Motor neuron (in vitro differentiated cells): ENCODE data around the gene WFS1. TPM values are rescaled to one million over a fixed set of nuclear protein-coding genes. Genes with fewer than 3 reads are reported as not detected.

Experiments
- ATAC-seq, 8 experiments: fragments of 200-7000 bp; cut with Tn5 transposase; replicated peaks in 6 of 8; 2 replicates each; pipeline ENCODE4 v1.8.0; 2021; ENCODE audit warnings: mild to moderate bottlenecking in 8 of 8, moderate library complexity in 8 of 8
- H3K27ac ChIP-seq, 2 donors: fragments of 250-450 bp; sonication (Bioruptor Pico); 2 replicates each; pipeline ENCODE4 v1.9.0; 2021; ENCODE audit warnings: antibody characterized with exemption in 2 of 2, mild to moderate bottlenecking in 2 of 2, moderate library complexity in 1 of 2
- H3K4me1 ChIP-seq, 2 donors: fragments of 250-450 bp; sonication (Bioruptor Pico); replicated peaks in 1 of 2; 2 replicates each; pipeline ENCODE4 v1.6.1; 2021; ENCODE audit warnings: antibody characterized with exemption in 2 of 2, mild to moderate bottlenecking in 2 of 2, moderate library complexity in 1 of 2
- H3K4me3 ChIP-seq, 5 donors: fragments of 250-450 bp; sonication (Bioruptor Pico); 2 replicates each; pipeline ENCODE4 v1.9.0; 2021; ENCODE audit warnings: antibody characterized with exemption in 5 of 5, mild to moderate bottlenecking in 5 of 5, moderate library complexity in 4 of 5
- WGBS, 10 experiments: fragments of 450-650 bp; shearing (Covaris generic); methylation state at CpG; one replicate each; pipeline ENCODE4 v1.0.0; 2022; 5-methylcytosine and 5-hydroxymethylcytosine counted together
- in situ Hi-C, 9 experiments: fragments of 400-800 bp; cut with MboI; loops; one replicate each; pipeline ENCODE4 v1.15.0; 2021; ENCODE audit warnings: low sequenced_read_pairs in 9 of 9, low pct_unique_long_range_greater_than_20kb in 2 of 9; ENCODE audit not compliant: unreplicated experiment in 9 of 9
- total RNA-seq, 8 experiments: library from RNA; unstranded; fragments of 300-600 nt; gene quantifications; 2 replicates each; pipeline versions ENCODE4 v1.2.3 to v1.2.4, GENCODE V29; 2022

WFS1 gene
- total RNA-seq, 8 experiments from 2014 or later, result 5.2 to 23.7 (median 8.7) TPM

DNA sequence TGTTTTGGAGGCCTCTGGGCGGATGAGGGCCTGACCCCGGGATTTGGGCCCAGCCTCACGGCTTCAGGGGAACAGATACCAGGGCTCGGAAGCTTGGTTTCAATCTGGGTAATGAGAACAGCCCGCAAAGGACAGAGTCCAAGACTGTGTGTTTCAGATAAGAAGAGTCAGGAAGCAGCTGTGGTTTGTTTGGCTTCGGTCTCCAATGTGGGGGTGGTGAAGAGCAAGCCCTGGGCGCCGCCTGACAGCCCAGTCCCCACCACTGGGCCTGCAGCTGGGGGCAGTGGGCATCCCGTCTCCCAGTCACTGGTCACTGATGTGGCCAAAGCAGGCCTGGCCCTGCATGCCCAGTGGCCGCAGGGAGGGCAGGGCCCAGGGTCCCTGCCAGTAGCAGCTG, 9.1 kb downstream of the WFS1 start:
- WGBS, 10 experiments, result 60 to 100% (median 78%) methylated on average over 1 to 5 of the region's 10 CpGs; no CpG with 5 or more reads in 4 of the 10 experiments

GRCh38 chr4:6279582-6280289, 10.1 kb downstream of the WFS1 start:
- 89 to 100% (median 96%) methylated on average over 2 to 5 of the region's 14 CpGs; no CpG with 5 or more reads in 6 of the 10 experiments for WGBS, 10 experiments
- Histone ChIP-seq H3K4me1 (peaks cover 35 to 46% of the 10 kb centered on the region in 2 donors), H3K27ac (no peak overlapping the region), H3K4me3 (no peak overlapping the region)
- ATAC-seq, result no peak
- in situ Hi-C loops, result no loop called here

More for the DNA sequence above, 9.1 kb downstream of the WFS1 start:
- in situ Hi-C loops, result no loop called here
- H3K27ac ChIP-seq, result no peak overlapping the region
- H3K4me3 ChIP-seq, result no peak overlapping the region
- peaks cover 37 to 51% of the 10 kb centered on the region in 2 donors for H3K4me1 ChIP-seq
- no peak for ATAC-seq

- Histone ChIP-seq H3K4me3 (no peak overlapping the region), H3K4me1 (peaks cover 31 to 39% of the 10 kb centered on the region in 2 donors), H3K27ac (no peak overlapping the region)
- in situ Hi-C loops, result no loop called here
- ATAC-seq, result peak in 3 of 8 experiments; percentile 68 to 94 (median 83)
- 40 to 60% methylated on average over 1 to 5 of the region's 16 CpGs; no CpG with 5 or more reads in 8 of the 10 experiments for WGBS, 10 experiments
These were observed 10.8 kb downstream of the WFS1 start for GRCh38 chr4:6280365-6280996.

GRCh38 chr4:6281436-6282313, 12.0 kb downstream of the WFS1 start:
- Histone ChIP-seq H3K4me3 (no peak overlapping the region), H3K27ac (peak overlapping the region in 1 of 2 donors; percentile 55), H3K4me1 (peaks cover 20 to 27% of the 10 kb centered on the region in 2 donors)
- 30 to 100% (median 90%) methylated on average over 1 to 4 of the region's 20 CpGs; no CpG with 5 or more reads in 6 of the 10 experiments for WGBS, 10 experiments
- peak in 3 of 8 experiments; percentile 36 to 56 (median 37) for ATAC-seq
- in situ Hi-C loops, result no loop called here

DNA sequence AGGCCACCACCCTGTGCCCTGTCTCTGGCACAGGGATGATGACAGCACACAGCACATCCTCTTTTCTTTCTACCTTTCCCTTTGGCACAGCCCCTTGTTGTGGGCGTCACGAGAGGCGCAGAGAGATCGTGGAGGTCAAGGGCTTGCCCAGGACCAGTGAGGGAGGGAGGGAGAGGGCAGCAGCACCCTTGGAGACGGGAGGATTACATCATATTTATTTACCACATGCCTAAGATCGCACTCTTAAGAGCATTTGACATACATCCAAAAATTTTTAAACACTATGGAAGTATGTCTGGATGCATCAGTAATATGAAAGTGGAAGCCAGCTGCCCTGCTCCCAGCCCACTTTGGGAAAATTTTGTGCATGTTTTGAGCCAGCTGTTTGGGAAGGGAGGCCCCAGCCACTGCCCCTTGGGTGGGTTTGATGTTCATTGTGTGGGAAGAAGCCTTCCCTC, 12.7 kb downstream of the WFS1 start:
- WGBS, 10 experiments, result 50 to 83% (median 81%) methylated on average over 1 to 4 of the region's 6 CpGs; no CpG with 5 or more reads in 7 of the 10 experiments
- ATAC-seq, result peak in 2 of 8 experiments; percentile 40 to 42
- H3K4me1 ChIP-seq, result peaks cover 14 to 20% of the 10 kb centered on the region in 2 donors
- peak overlapping the region in 1 of 2 donors; percentile 35 for H3K27ac ChIP-seq
- in situ Hi-C loops, result no loop called here
- H3K4me3 ChIP-seq, result no peak overlapping the region

- in situ Hi-C loops, result no loop called here
- WGBS, 10 experiments, result 60 to 100% (median 86%) methylated on average over 1 to 2 of the region's 4 CpGs; no CpG with 5 or more reads in 5 of the 10 experiments
- Histone ChIP-seq H3K27ac (no peak overlapping the region), H3K4me3 (no peak overlapping the region), H3K4me1 (peaks cover 14 to 18% of the 10 kb centered on the region in 2 donors)
- ATAC-seq, result no peak
These were observed 13.6 kb downstream of the WFS1 start for GRCh38 chr4:6283282-6283681.

GRCh38 chr4:6287017-6287788, 17.6 kb downstream of the WFS1 start:
- ATAC-seq, result no peak
- in situ Hi-C loops, result no loop called here
- 91 to 100% (median 100%) methylated on average over 1 to 7 of the region's 16 CpGs; no CpG with 5 or more reads in 6 of the 10 experiments for WGBS, 10 experiments
- H3K4me3 ChIP-seq, result no peak overlapping the region
- H3K27ac ChIP-seq, result no peak overlapping the region
- H3K4me1 ChIP-seq, result peaks cover 2 to 6% of the 10 kb centered on the region in 2 donors

DNA sequence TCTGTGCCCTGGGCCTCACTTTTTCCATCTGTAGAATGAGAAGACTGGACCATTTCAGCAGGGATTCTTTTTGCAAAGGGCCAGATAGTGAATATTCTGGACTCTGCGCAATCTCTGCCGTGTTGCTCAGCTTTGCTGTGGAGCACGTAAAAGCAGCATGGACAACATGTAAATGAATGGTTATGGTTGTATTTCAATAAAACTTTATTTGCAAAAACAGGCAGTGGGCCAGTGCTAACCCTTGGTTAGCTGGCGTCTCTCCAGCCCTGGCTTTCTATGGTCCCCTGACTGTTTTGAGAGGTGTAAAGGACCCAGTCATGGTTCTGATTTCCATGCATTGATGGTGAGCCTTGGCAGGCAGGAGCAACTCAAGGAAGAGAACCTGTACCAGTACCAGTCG, 18.7 kb downstream of the WFS1 start:
- no peak for ATAC-seq
- no peak overlapping the region for H3K27ac ChIP-seq
- in situ Hi-C loops, result no loop called here
- H3K4me1 ChIP-seq, result no peaks in the 10 kb centered on the region
- 85 to 100% (median 100%) methylated on average over 2 to 5 of the region's 5 CpGs; no CpG with 5 or more reads in 3 of the 10 experiments for WGBS, 10 experiments
- no peak overlapping the region for H3K4me3 ChIP-seq

DNA sequence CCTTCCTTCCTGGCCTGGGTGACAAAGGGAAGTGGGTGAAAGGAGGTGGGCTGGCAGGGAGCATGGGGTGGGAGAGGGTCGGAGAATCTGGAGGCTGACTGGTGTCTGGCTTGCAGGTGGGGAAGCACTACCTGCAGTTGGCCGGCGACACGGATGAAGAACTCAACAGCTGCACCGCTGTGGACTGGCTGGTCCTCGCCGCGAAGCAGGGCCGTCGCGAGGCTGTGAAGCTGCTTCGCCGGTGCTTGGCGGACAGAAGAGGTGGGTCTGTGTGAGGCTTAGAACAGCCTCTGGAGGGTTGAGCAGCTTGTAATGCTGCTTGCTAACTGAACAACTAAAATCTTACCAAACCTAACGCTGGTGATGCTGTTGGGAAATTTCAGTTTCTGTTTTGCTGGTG, 19.2 kb downstream of the WFS1 start:
- ATAC-seq, result no peak
- H3K27ac ChIP-seq, result no peak overlapping the region
- H3K4me1 ChIP-seq, result no peaks in the 10 kb centered on the region
- in situ Hi-C loops, result no loop called here
- WGBS, 10 experiments, result 100% methylated on average over 1 to 2 of the region's 15 CpGs; no CpG with 5 or more reads in 7 of the 10 experiments
- no peak overlapping the region for H3K4me3 ChIP-seq

- ATAC-seq, result no peak
- in situ Hi-C loops, result no loop called here
- 63 to 87% (median 82%) methylated on average over 2 to 4 of the region's 7 CpGs; no CpG with 5 or more reads in 5 of the 10 experiments for WGBS, 10 experiments
- no peak overlapping the region for H3K4me3 ChIP-seq
- H3K4me1 ChIP-seq, result no peaks in the 10 kb centered on the region
- H3K27ac ChIP-seq, result no peak overlapping the region
These were observed 20.6 kb downstream of the WFS1 start for GRCh38 chr4:6290256-6290655.

- H3K4me3 ChIP-seq, result no peak overlapping the region
- ATAC-seq, result no peak
- H3K4me1 ChIP-seq, result no peaks in the 10 kb centered on the region
- H3K27ac ChIP-seq, result no peak overlapping the region
- in situ Hi-C loops, result no loop called here
- 42 to 88% (median 75%) methylated on average over 1 to 7 of the region's 25 CpGs; no CpG with 5 or more reads in 4 of the 10 experiments for WGBS, 10 experiments
These were observed 21.3 kb downstream of the WFS1 start for GRCh38 chr4:6290769-6291547.
